Stimulated activated CD8-positive, alpha-beta memory T cell treated with anti-CD3 and anti-CD28 coated beads, Interleukin-12 subunit alpha, Interleukin-12 subunit beta, amount 100 ng/mL, for 1 hour (primary cell): ENCODE measurements around the gene PML.

Source experiments
- DNase-seq: peaks from one replicate; pipeline ENCODE4 v3.0.0-alpha.2; 2020; ENCODE audit warnings: low read depth

The PML gene

DNA sequence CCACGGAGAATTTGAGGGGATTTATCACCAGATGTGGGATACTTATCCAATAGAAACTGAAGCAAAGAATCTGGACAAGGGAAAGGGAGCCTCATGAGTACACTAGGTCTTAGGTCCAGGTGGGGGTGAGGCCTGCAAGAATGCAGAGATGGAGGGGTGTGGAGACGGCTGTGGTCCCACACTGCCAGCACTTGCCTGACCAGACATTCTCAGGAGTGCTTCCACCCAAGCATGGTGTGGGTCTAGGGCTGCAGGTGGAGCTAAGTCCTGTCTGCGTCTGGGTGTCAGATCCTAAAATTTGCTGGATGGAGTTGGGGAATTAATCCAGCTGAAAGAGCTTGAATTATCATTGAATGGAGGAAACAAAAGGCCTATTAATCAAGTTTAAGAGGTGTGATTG, 14.4 kb downstream of the PML start:
- DNase-seq = no peak

DNA sequence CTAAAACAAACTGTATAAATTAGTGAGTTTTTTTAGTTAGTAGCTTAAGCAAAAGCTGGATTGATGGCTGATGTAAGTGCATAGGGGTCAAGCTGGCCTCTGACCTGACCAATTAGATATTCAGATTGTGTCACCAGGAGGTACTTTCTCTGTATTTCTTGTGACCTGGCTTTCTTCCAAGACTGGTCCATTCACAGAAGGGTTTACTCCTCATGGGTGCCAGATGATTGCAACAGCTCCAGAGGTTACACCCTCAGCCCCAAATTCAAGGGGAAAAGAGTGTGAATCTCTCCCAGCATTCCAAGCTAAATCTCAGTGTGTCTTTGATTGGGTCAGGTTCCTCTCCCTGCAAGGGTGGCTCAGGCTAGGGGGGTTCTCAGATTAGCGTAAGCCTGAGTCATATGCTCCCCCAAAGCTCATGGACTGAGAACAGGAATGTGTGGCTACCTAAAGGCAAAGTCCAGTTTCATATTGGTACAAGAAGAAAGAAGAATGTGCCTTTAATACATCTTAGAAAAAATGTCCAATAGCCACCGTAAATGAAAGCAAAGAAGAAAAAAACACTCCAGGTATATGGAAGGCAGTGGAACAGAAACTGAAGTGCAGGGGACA, 16.5 kb downstream of the PML start:
- no peak for DNase-seq

DNA sequence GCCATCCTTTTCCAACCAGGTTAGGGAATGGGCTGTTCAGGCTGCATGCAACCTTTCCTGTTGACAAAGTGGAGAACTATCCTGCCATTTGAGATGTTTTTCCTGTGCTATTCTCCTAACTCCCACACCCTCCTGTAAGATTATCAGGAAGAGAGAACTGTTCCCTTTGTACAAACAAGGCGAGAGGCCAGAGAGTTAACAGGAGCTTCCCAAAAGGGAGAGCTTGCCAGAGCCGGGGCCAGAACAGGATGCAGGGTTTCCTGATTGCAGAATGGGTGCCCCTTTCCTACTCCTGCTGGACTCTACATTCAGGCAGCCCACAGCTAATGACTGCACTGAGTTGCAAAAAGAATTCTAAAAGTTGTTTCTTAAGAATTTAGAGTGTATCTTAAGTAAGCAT, 17.1 kb downstream of the PML start:
- no peak for DNase-seq

DNA sequence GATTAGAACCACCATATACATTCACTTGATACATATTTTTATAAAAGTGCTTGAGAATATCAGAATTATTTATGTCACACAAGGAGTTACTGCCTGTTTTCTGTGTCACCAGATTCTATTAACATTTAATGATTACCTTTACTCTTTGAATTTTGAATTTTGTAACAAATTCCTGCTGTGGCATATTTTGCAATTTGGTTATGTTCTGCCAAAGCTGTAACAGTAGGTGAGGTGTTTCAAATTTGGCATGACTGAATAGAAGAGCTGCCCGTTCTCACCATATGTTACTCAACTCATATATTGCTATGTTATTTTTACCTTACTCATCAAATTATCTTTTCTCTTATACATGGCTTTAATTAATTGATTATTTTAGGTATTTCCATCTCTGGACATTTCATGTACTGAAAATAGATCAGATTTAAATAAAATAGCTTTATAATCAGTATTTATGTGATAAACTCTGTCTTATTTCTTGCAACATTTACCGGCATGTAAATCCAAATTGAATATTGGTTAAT, 18.9 kb downstream of the PML start:
- DNase-seq = no peak

DNA sequence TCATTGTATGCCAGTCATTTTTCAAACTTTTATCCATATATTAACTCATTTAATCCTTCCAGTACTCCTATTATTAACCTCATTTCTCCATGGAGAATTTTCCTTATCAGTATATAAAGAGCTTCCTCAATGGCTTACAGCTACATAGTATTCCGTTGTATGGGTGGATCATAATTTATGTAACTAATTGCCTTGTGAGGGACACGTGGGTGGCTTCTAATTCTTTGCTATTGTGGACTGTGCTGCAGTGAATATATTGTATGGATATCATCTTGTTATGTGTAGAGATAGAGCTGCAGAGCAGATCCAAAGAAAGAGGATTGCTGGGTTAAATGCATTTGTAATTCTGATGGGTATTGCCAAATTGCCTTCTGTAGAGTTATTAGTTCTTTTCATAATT, 25.2 kb downstream of the PML start:
- DNase-seq = no peak

DNA sequence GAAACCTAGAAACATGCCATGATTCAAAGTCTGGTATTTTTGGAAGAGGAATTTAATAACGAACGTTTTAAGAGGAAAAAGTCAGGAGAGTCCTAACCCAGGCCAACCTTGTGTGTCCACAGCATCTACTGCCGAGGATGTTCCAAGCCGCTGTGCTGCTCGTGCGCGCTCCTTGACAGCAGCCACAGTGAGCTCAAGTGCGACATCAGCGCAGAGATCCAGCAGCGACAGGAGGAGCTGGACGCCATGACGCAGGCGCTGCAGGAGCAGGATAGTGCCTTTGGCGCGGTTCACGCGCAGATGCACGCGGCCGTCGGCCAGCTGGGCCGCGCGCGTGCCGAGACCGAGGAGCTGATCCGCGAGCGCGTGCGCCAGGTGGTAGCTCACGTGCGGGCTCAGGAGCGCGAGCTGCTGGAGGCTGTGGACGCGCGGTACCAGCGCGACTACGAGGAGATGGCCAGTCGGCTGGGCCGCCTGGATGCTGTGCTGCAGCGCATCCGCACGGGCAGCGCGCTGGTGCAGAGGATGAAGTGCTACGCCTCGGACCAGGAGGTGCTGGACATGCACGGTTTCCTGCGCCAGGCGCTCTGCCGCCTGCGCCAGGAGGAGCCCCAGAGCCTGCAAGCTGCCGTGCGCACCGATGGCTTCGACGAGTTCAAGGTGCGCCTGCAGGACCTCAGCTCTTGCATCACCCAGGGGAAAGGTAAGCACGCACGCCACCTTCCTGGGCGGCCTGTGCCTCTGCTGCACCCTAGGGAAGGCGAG, 28.4 kb downstream of the PML start:
- DNase-seq = no peak

DNA sequence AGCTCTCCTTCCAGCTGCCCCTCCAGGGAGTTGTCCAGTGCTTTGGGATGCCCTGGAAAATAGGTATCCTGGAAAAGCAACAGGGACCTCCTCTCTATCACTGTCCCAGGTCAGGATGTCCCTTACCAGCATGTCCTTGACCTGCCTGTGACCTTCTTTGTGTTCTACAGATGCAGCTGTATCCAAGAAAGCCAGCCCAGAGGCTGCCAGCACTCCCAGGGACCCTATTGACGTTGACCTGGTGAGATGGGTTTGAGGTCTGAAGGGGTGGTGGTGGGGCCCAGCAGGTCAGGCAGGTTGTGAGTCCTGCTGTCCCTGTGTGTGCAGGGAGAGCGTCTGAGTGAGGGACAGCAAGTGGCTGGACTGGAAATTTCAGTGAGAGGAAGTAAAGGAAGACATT, 30.2 kb downstream of the PML start:
- DNase-seq = no peak

DNA sequence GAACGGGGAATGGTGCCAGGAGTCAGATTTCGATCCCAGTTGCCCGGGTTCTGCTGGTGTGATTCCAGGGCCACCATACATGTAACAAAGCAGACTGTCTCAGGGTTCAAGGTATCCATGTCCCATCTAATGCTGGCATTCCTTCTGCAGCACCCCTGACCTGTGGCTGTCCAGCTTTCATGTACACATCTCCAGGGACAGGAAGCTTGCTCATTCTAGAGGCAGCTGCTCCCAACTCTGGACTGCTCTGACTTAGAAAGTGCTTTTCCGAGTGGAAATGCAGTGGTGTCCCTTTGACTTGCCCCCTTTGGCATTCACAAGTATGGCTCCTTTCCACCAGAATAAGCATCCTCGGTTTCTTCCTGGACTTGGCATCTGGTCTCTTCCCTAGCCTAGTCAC, 30.9 kb downstream of the PML start:
- DNase-seq = no peak

DNA sequence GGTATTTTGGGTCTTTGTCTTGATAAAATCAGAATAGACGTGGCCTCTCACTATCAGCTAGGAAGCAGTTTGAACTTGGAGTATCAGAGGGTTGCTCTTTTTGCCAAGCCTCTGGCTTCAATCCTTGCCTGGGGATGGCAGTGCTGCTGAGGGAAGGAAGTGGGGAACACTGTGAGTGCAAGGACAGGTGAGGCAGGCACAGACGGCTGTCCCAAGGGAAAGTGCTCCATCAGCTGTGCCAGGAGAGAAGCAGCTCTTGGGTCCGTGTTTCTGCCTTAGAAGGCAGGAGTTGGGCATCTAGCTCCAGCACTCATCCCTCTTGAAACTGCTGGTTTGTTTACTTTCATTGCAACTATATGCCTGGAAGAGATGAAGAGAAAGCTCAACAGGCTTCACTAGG, 33.2 kb downstream of the PML start:
- DNase-seq = no peak

DNA sequence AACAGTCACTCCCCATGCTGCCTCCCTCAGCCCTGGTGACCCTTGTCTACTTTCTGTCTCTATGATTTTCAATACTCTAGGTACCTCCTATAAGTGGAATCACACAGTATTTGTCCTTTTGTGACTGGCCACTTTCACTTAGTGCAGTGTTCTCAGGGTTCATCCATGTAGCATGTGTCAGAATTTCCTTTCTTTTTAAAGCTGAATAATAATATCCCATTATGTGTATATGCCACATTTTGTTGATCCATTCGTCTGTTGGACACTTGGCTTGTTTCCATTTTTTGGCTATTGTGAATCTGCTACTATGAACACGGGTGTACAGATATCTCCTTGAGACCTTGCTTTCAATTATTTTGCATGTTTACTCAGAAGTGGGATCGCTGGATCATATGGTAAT, 34.1 kb downstream of the PML start:
- DNase-seq = no peak

DNA sequence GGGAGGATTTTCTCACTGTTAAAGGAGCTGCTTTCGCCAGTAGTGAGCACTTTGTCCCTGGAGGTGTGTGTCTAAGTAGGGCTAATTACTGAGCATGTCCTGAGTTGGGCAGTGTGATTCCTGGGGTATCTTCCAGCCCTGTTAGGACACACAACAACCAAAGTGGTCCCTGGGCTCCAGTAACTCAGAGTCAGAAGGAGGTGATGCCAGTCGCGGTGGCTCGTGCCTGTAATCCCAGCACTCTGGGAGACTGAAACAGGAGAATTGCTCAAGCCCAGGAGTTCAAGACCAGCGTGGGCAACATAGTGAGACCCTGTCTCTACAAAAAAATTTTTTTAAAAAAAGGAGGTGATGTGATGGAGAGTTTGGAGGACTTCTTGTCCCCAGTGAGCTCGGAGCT, 37.5 kb downstream of the PML start:
- DNase-seq = no peak

DNA sequence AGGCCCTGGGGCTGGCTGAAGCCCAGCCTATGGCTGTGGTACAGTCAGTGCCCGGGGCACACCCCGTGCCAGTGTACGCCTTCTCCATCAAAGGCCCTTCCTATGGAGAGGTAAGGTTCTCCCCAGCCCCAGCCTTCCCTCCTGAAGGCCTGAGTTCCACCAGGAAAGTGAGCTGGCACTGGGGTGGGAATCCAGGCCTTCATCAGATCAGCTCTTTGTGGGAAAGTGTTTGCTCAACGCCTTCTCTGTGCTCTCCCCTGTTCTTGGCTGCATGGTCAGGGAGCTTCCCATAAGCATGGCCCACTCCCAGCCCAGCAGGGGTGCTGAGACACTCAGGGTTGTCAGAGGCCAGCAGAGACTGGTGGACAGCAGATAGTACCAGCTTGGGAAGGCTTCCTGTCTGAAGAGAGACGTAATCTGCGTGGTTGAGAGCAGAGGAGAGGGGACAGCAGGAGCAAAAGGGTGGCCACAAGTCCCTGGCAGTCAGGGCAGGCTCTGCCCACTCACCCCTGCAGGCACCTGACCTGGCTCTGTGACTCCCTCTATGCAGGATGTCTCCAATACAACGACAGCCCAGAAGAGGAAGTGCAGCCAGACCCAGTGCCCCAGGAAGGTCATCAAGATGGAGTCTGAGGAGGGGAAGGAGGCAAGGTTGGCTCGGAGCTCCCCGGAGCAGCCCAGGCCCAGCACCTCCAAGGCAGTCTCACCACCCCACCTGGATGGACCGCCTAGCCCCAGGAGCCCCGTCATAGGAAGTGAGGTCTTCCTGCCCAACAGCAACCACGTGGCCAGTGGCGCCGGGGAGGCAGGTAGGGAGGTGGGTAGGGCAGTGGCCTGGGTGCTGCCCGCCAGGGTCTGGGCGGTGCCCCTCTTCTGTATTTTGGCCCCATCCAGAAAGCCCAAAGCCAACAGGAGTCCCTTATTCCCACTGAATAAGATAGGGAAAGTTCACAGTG, 38.4 kb downstream of the PML start:
- DNase-seq = no peak

DNA sequence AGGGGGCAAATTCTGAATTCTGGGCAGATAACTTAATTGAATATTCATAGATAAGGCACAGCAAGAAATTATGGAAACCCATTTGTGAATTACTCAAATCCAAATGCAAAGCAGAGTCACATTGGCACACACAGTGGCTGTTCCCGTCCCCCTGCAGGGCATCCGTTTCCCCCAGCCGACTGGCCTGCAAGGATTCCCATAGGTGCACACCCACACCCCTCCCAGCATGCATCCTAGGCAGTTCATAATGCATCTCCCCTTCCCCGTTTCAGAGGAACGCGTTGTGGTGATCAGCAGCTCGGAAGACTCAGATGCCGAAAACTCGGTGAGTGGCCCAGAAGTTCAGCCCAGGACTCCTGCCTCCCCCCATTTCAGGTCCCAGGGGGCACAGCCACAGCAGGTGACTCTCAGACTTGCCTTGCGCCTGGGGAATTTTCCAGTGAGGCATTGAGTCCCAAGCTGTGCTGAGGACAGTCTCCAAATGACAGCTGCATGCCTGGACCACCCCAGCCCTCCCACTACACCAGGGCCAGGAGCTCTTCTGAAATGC, 39.8 kb downstream of the PML start:
- no peak for DNase-seq

DNA sequence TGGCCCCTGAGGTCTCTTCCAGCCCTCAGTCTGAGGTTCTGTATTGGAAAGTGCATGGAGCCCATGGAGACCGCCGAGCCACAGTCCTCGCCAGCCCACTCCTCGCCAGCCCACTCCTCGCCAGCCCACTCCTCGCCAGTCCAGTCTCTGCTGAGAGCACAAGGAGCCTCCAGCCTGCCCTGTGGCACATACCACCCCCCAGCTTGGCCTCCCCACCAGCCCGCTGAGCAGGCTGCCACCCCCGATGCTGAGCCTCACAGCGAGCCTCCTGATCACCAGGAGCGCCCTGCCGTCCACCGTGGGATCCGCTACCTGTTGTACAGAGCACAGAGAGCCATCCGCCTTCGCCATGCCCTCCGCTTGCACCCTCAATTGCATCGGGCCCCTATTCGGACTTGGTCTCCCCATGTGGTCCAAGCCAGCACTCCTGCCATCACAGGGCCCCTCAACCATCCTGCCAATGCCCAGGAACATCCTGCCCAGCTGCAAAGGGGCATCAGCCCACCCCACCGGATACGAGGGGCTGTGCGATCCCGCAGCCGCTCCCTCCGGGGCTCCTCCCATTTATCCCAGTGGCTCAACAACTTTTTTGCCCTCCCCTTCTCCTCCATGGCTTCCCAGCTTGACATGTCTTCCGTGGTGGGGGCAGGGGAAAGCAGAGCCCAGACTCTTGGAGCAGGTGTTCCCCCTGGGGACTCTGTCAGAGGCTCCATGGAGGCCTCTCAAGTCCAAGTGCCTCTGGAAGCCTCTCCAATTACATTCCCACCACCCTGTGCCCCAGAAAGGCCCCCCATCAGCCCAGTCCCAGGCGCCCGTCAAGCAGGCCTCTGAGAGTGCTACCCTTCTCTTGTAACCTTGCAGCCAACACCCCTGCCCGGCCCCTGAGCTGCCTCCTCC, 40.9 kb downstream of the PML start:
- DNase-seq = no peak

DNA sequence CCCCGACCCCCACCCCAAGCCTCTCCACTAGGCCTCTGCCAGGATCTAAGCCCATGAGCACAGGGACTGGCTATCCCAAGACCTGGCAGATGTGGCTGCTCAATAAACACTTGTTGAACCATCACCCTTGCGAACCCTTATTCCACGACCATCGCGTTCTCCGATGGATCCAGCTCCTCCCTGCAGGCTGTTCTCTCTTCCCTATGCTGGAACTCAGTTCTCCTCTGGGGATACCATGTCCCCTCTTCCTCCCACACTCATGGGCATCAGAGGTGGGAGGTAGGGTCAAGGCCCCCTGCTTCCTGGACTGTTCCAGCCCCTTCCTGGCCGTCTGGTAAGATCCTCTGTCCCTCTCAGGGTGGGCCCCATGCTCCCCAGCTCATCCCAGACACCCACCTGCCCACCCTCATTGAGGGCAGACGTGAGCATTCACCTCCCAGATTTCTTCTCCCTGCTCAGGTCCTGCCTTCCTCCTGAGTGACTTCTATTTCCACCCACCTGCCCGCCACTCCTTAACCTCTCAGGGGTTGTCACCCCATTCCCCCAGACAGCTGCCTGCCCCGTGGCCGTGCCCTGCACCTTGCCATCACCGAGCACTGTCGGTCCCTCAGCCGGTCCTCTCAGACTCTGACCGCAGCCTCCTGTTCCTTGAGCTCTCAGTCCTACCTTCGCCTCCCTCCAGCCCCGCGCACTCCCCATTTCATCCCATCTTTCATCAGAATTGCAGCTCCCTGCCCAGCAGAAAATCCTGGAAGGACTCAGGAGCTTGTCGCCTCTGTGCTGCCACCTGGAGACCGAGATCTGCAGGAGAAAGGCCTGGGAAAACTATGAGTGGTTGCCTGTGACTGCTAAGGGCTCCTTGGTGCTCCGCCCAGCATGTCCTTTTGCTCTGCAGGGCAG, 42.0 kb downstream of the PML start:
- no peak for DNase-seq

DNA sequence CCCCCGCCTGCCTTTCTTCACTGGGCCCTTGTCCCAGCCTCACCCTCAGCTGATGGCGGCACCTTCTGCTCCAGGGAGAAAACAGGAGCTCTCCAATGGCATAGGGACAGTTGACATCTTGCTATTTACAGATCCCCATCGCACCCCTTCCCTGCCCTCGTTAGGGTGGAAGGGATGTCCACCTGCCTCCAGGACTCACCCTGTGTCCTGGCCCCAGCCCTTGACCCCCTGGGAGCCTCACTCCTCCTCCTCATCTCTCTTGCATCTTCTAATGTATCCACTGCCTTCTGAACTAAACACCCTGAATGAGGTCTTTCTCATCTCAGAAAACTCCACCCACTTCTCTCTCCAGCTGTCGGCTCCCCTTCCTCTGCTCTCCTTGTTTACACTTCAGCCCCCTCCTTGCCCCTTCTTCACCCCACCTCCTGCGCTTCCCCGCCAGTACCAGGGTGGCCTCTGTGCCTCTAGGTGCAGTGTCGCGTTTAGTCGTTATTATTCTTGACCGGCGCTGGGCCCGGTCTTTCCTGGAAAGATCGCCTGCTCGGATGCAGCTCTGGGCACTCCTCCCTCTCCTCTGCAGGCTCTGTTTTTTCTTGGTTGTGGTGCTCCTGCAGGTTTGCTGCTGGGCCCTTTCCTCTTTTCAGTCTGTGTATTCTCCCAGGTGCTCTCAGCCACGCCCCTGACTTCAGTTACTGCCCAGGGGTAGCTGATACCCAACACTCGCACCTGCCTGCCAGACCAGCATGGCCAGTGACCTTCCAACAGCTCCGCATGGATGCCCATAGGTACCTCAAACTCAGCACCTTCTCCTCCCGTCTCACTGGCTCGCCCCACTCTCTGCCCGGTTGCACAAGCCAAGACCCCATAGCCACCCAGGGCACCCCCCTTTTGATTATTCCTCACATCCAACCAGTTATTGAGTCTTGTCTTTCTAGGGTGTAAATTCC, 42.9 kb downstream of the PML start:
- DNase-seq = no peak

DNA sequence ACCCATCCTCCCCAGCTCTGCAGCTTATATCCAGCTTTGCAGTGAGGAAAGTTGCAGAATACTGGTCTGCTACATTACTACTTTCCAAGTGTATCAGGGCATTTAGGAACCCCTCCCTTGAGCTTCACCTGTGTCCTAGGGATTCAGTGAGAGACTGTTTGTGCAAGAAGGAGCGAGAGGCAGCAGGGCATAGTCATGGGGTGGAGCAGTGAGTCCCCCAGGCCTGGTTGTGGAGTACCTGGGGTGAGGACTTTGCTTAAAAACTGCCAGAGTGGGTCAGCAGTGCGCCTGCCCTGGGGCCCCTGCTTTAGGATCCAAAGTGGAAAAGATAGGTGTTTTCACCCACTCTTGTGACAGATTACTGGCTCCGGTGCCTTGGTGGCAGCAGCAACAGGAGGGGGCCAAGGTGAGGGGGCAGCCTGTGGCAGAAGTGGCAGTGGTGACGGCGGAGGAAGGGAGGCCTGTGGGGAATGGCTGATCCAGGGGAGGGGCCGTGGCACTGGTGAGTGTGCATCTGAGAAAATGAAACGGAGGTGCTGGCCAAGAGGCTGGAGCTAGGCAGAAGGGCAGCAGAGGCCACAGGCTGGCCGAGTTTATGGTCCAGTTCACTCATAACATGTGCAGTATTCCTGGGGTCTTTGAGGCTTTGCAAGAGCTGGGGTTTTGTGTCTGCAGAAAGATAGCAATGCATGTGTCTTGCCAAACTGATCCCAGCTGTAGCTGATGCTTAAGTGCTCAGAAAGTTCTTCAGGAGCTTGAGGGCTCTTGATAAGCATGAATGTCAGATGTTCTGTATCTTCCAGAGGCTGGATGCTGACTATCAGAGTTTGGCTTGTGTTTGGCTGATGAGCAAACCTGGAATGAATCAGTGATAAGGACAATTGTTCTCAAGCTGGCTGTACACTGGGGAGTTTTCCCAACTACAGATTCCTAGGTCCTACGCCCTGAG, 44.5 kb downstream of the PML start:
- DNase-seq = no peak

DNA sequence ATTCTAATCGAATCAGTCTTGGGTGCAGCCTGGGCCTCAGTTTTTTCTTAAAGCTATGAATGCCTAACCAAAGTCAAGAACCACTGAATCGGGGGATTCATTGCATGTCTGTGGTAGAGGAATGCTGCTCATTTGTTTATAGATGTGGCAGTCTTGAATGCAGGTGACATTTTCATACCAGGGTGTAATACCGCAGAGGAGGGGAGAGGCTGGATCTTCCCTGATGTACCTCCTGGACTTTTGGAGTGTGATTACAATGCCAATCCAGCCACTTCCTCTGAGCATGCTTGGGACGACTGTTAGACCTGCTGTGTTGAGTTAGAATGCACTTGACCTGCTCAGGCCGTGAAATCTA, 45.1 kb downstream of the PML start:
- no peak for DNase-seq
